ENCODE measurements around the gene SCN9A. TPM values are rescaled to one million over a fixed set of nuclear protein-coding genes. Genes with fewer than 3 reads are reported as not detected.

The SCN9A gene
- total and polyA plus RNA-seq, 2 donors from 2014 or later = 0.99 to 5.3 TPM

DNA sequence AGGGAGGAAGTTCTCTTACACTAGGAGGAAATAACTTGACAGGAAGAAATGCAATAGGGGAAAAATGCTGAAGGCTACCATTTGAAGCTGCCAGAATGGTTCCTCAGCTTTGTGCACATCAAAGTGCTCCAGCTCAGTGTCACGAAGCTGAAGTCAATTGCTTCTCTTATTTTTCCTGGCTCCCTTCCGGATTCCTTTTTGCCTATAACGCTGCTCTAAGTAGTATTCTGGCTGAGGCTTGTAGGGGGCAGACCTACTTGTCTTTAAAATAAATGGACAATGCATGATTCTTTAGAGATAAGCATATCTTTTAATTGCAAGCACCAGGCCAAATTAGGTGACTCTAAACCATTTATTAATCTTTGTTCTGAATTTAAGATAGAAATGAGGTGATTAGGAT, 187.7 kb downstream of the SCN9A start:
- FAIRE-seq (no peak), DNase-seq (peak in 1 of 5 donors; percentile 8)
- intact Hi-C loops (cut with DNase I) = no loop called here
- no peak overlapping the region for H3K27ac ChIP-seq (ENCODE audit: low read depth in 2 of 2, low read length in 2 of 2)
- H3K36me3 ChIP-seq (ENCODE audit: control insufficient read depth in 2 of 3, insufficient read depth in 3 of 3, low read length in 3 of 3) = no peaks in the 10 kb centered on the region
- no peaks in the 10 kb centered on the region for H3K9me3 ChIP-seq (ENCODE audit: control insufficient read depth in 2 of 3, insufficient read depth in 1 of 3, low read length in 3 of 3)
- no peak overlapping the region for H3K9ac ChIP-seq (ENCODE audit: low read length in 3 of 3)
- no peaks in the 10 kb centered on the region for H3K27me3 ChIP-seq (ENCODE audit: control insufficient read depth, insufficient read depth, low read length)
- no peaks in the 10 kb centered on the region for H3K4me1 ChIP-seq (ENCODE audit: control insufficient read depth in 2 of 3, insufficient read depth in 2 of 3, low read depth in 1 of 3, low read length in 3 of 3)
- TF ChIP-seq, protein P1, sequence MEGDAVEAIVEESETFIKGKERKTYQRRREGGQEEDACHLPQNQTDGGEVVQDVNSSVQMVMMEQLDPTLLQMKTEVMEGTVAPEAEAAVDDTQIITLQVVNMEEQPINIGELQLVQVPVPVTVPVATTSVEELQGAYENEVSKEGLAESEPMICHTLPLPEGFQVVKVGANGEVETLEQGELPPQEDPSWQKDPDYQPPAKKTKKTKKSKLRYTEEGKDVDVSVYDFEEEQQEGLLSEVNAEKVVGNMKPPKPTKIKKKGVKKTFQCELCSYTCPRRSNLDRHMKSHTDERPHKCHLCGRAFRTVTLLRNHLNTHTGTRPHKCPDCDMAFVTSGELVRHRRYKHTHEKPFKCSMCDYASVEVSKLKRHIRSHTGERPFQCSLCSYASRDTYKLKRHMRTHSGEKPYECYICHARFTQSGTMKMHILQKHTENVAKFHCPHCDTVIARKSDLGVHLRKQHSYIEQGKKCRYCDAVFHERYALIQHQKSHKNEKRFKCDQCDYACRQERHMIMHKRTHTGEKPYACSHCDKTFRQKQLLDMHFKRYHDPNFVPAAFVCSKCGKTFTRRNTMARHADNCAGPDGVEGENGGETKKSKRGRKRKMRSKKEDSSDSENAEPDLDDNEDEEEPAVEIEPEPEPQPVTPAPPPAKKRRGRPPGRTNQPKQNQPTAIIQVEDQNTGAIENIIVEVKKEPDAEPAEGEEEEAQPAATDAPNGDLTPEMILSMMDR (IDR thresholded peaks at IDR 0.05; ENCODE audit: borderline replicate concordance, extremely low read depth, insufficient read depth) = no peak
- H3K4me3 ChIP-seq (ENCODE audit: low read length in 3 of 3) = no peak overlapping the region

DNA sequence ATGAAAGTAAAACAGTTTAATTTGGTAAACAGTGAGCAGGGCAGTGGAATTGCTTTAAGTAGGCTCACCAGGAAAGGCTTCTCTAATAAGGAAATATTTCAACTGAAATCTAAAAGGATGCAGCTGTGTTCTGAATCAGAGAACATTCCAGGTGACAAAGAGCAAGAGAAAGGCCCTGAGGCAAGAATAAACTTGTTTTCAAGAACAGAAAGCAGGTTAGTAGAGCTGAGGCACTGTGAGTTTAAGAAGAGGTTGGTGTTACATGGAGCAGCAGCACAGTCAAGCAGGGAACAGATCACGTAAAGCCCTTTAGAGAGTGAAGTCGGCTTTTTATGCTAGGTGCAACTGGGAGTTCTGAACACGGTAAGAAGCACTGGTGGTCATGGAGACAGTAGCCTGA, 191.0 kb downstream of the SCN9A start:
- FAIRE-seq (no peak), DNase-seq (peak in 2 of 5 donors; percentile 8 to 12)
- no peak overlapping the region for H3K4me3 ChIP-seq (ENCODE audit: low read length in 3 of 3)
- no peaks in the 10 kb centered on the region for H3K4me1 ChIP-seq (ENCODE audit: control insufficient read depth in 2 of 3, insufficient read depth in 2 of 3, low read depth in 1 of 3, low read length in 3 of 3)
- intact Hi-C loops (cut with DNase I) = no loop called here
- H3K27ac ChIP-seq (ENCODE audit: low read depth in 2 of 2, low read length in 2 of 2) = no peak overlapping the region
- TF ChIP-seq, protein P1 (IDR thresholded peaks at IDR 0.05; ENCODE audit: borderline replicate concordance, extremely low read depth, insufficient read depth) = no peak
- no peak overlapping the region for H3K9ac ChIP-seq (ENCODE audit: low read length in 3 of 3)
- H3K9me3 ChIP-seq (ENCODE audit: control insufficient read depth in 2 of 3, insufficient read depth in 1 of 3, low read length in 3 of 3) = no peaks in the 10 kb centered on the region
- no peaks in the 10 kb centered on the region for H3K36me3 ChIP-seq (ENCODE audit: control insufficient read depth in 2 of 3, insufficient read depth in 3 of 3, low read length in 3 of 3)
- no peaks in the 10 kb centered on the region for H3K27me3 ChIP-seq (ENCODE audit: control insufficient read depth, insufficient read depth, low read length)

DNA sequence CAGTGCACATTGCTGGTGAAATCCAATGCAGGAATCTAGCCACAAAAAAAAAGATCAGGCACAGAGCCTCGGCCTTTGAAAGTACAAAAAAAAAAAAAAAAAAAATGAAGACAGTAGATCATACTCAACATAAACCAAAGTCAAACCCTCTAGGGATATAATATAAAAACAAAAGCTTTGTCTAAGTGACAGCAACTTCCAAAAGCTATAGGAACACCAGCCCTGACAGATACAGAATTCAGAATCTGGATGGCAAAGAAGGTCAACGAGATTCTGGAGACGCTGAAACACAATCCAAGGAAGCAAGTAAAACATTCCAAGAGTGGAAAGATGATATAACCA, 194.0 kb downstream of the SCN9A start:
- TF ChIP-seq, protein P1 (IDR thresholded peaks at IDR 0.05; ENCODE audit: borderline replicate concordance, extremely low read depth, insufficient read depth) = no peak
- DNase-seq (no peak), FAIRE-seq (no peak)
- intact Hi-C loops (cut with DNase I) = no loop called here
- Histone ChIP-seq H3K4me1 (ENCODE audit: control insufficient read depth in 2 of 3, insufficient read depth in 2 of 3, low read depth in 1 of 3, low read length in 3 of 3) (no peaks in the 10 kb centered on the region), H3K9me3 (ENCODE audit: control insufficient read depth in 2 of 3, insufficient read depth in 1 of 3, low read length in 3 of 3) (no peaks in the 10 kb centered on the region), H3K27ac (ENCODE audit: low read depth in 2 of 2, low read length in 2 of 2) (no peak overlapping the region), H3K36me3 (ENCODE audit: control insufficient read depth in 2 of 3, insufficient read depth in 3 of 3, low read length in 3 of 3) (no peaks in the 10 kb centered on the region), H3K27me3 (ENCODE audit: control insufficient read depth, insufficient read depth, low read length) (no peaks in the 10 kb centered on the region), H3K9ac (ENCODE audit: low read length in 3 of 3) (no peak overlapping the region), H3K4me3 (ENCODE audit: low read length in 3 of 3) (no peak overlapping the region)
